Measurements from ENCODE around the gene VSTM4. TPM values are rescaled to one million over a fixed set of nuclear protein-coding genes. Genes with fewer than 3 reads are reported as not detected.

VSTM4 gene
- total and polyA plus RNA-seq, 2 experiments from 2014 or later: 0.21 to 0.66 TPM

GRCh38 chr10:49079072-49079471 lies 36.2 kb downstream of the VSTM4 start:
- no peak overlapping the region for H3K4me3 Mint-ChIP-seq
- Histone ChIP-seq H3K27ac (ENCODE audit: low read depth) (no peak overlapping the region), H4K20me1 (replicated peaks; ENCODE audit: insufficient read depth) (no peaks in the 10 kb centered on the region), H3K9me2 (ENCODE audit: insufficient read depth) (no peaks in the 10 kb centered on the region), H3F3A (replicated peaks; ENCODE audit: low read depth) (no peaks in the 10 kb centered on the region), H3K4me3 (no peak overlapping the region), H3K36me3 (ENCODE audit: insufficient read depth) (no peaks in the 10 kb centered on the region), H2AFZ (no peak overlapping the region), H3K79me2 (replicated peaks; ENCODE audit: insufficient read depth) (no peaks in the 10 kb centered on the region), H3K27me3 (ENCODE audit: insufficient read depth) (no peaks in the 10 kb centered on the region), H3K4me2 (no peak overlapping the region), H3K4me1 (ENCODE audit: insufficient read depth) (peaks cover 4% of the 10 kb centered on the region; the same call in 1 of the 2 replicates)
- no peak overlapping the region for H3K27ac Mint-ChIP-seq
- no peaks in the 10 kb centered on the region for H3K36me3 Mint-ChIP-seq (ENCODE audit: low read depth)
- H3K4me1 Mint-ChIP-seq: peaks cover 22% of the 10 kb centered on the region
- ATAC-seq: no peak
- no peaks in the 10 kb centered on the region for H3K9me3 Mint-ChIP-seq
- DNase-seq (ENCODE audit: low spot score): no peak
- H3K27me3 Mint-ChIP-seq (ENCODE audit: insufficient read depth, low read depth, poor library complexity): peaks cover 11% of the 10 kb centered on the region
- TF ChIP-seq, protein P1, sequence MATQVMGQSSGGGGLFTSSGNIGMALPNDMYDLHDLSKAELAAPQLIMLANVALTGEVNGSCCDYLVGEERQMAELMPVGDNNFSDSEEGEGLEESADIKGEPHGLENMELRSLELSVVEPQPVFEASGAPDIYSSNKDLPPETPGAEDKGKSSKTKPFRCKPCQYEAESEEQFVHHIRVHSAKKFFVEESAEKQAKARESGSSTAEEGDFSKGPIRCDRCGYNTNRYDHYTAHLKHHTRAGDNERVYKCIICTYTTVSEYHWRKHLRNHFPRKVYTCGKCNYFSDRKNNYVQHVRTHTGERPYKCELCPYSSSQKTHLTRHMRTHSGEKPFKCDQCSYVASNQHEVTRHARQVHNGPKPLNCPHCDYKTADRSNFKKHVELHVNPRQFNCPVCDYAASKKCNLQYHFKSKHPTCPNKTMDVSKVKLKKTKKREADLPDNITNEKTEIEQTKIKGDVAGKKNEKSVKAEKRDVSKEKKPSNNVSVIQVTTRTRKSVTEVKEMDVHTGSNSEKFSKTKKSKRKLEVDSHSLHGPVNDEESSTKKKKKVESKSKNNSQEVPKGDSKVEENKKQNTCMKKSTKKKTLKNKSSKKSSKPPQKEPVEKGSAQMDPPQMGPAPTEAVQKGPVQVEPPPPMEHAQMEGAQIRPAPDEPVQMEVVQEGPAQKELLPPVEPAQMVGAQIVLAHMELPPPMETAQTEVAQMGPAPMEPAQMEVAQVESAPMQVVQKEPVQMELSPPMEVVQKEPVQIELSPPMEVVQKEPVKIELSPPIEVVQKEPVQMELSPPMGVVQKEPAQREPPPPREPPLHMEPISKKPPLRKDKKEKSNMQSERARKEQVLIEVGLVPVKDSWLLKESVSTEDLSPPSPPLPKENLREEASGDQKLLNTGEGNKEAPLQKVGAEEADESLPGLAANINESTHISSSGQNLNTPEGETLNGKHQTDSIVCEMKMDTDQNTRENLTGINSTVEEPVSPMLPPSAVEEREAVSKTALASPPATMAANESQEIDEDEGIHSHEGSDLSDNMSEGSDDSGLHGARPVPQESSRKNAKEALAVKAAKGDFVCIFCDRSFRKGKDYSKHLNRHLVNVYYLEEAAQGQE (IDR thresholded peaks at IDR 0.05; ENCODE audit: unreplicated experiment): no peak
- TF ChIP-seq NANOG (IDR thresholded peaks at IDR 0.05; ENCODE audit: borderline replicate concordance) (no peak), ZNF114 (CRISPR knock-in tag; IDR thresholded peaks at IDR 0.05) (no peak), JUNB (IDR thresholded peaks at IDR 0.05; ENCODE audit: unreplicated experiment) (no peak), ZNF462 (CRISPR knock-in tag; IDR thresholded peaks at IDR 0.05) (no peak), CREB1 (CRISPR knock-in tag; IDR thresholded peaks at IDR 0.05; ENCODE audit: low read depth) (no peak)
- TF ChIP-seq, protein P2, sequence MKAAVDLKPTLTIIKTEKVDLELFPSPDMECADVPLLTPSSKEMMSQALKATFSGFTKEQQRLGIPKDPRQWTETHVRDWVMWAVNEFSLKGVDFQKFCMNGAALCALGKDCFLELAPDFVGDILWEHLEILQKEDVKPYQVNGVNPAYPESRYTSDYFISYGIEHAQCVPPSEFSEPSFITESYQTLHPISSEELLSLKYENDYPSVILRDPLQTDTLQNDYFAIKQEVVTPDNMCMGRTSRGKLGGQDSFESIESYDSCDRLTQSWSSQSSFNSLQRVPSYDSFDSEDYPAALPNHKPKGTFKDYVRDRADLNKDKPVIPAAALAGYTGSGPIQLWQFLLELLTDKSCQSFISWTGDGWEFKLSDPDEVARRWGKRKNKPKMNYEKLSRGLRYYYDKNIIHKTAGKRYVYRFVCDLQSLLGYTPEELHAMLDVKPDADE (IDR thresholded peaks at IDR 0.05): no peak

All from GM23338 (cell line).